HEK293 (cell line): ENCODE results near the gene TMEM229B.

Source experiments
- ZFP41 ChIP-seq: fragments of 450-650 bp; formaldehyde crosslinking; IDR thresholded peaks from 2 replicates; pipeline ENCODE4 v1.5.1; 2016; ENCODE audit warnings: missing biosample characterization, missing genetic modification characterization, borderline replicate concordance
- ZNF792 ChIP-seq: fragments of 450-650 bp; formaldehyde crosslinking; IDR thresholded peaks from 2 replicates; pipeline ENCODE4 v1.5.1; 2016; ENCODE audit warnings: missing biosample characterization, missing genetic modification characterization
- TF ChIP-seq, protein P1 (sequence below): fragments of 450-650 bp; formaldehyde crosslinking; IDR thresholded peaks from 2 replicates; pipeline ENCODE4 v1.5.1; 2017; ENCODE audit warnings: missing biosample characterization, missing genetic modification characterization

DNA sequence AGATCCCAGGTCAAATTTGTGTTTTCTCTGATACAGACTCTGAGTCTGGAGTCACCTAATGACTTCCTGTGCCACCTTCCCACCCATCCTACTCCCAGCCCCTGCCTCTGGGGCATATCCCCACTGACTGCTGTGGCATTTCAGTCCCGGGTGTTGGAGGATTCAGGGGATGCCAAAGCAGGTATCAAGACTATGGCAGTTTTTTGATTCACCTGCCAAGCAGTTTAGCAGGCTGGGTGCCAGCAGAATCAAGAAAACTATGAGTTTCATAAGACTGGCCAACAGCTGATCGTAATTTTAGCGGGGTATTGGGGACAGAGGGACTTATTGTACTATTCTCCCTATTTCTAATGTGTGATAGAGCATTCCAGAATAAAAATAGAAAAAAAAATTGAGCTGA lies 49.2 kb upstream of the TMEM229B start:
- TF ChIP-seq ZFP41 (tag by site-specific recombination) = no peak
- TF ChIP-seq ZNF792 (tag by site-specific recombination) = no peak
- TF ChIP-seq, protein P1, sequence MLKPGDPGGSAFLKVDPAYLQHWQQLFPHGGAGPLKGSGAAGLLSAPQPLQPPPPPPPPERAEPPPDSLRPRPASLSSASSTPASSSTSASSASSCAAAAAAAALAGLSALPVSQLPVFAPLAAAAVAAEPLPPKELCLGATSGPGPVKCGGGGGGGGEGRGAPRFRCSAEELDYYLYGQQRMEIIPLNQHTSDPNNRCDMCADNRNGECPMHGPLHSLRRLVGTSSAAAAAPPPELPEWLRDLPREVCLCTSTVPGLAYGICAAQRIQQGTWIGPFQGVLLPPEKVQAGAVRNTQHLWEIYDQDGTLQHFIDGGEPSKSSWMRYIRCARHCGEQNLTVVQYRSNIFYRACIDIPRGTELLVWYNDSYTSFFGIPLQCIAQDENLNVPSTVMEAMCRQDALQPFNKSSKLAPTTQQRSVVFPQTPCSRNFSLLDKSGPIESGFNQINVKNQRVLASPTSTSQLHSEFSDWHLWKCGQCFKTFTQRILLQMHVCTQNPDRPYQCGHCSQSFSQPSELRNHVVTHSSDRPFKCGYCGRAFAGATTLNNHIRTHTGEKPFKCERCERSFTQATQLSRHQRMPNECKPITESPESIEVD (tag by site-specific recombination) = no peak
